Transverse colon (tissue), 3 donors: Measurements from ENCODE around the gene HDDC3.

ENCODE experiments used
- CTCF ChIP-seq, 5 experiments: fragments of 200-600 bp in 3 of 5; fragments of 450-650 bp in 2 of 5; sonication (generic) in 3 of 5; IDR thresholded peaks; 1 replicate in 2 of 5; 2 replicates in 3 of 5; pipeline ENCODE4 v1.5.1; 2016 to 2017; ENCODE audit warnings: antibody characterized with exemption in 5 of 5, inconsistent platforms in 3 of 5, mild to moderate bottlenecking in 2 of 5, moderate library complexity in 1 of 5
- EP300 ChIP-seq: sonication (generic); formaldehyde crosslinking; IDR thresholded peaks from one replicate; pipeline ENCODE4 v1.6.1; 2017; ENCODE audit warnings: antibody characterized with exemption, low read depth

- no peak for TF ChIP-seq CTCF (IDR thresholded peaks at IDR 0.05)
- TF ChIP-seq EP300: no peak
These were observed 42.5 kb downstream of the HDDC3 start for GRCh38 chr15:90889736-90890456.
